HG03159 (cell line): ENCODE measurements around the gene USP53.
"Not testable (repeated sequence)": the region's sequence is repeated elsewhere in the genome, so short reads cannot be mapped to it uniquely, and the experiment has no call there.

Source experiments
- ATAC-seq: cut with Tn5 transposase; IDR thresholded peaks from one replicate; pipeline ENCODE4 v1.9.1; 2021; ENCODE audit warnings: mild to moderate bottlenecking, moderate library complexity; ENCODE audit not compliant: unreplicated experiment

The USP53 gene

GRCh38 chr4:119212234-119212963, at the start of gene USP53:
Gene USP53, plus strand, starts transcription at chr4:119212713. Its CDS starts 27,047 bp downstream, at chr4:119239760.
- peak; percentile 90 for ATAC-seq

GRCh38 chr4:119165767-119166166, 46.7 kb upstream of the USP53 start:
- ATAC-seq, result no peak

- ATAC-seq, result no peak
Measured at GRCh38 chr4:119170195-119170594, 42.3 kb upstream of the USP53 start.

- ATAC-seq, result no peak
Measured at GRCh38 chr4:119172223-119172622, 40.3 kb upstream of the USP53 start.

GRCh38 chr4:119173729-119174361, 38.7 kb upstream of the USP53 start:
- not testable (repeated sequence) for ATAC-seq

GRCh38 chr4:119179011-119179410, 33.5 kb upstream of the USP53 start:
- no peak for ATAC-seq

- no peak for ATAC-seq
Measured at GRCh38 chr4:119184128-119184527, 28.4 kb upstream of the USP53 start.

- ATAC-seq, result no peak
Measured at GRCh38 chr4:119189638-119190037, 22.9 kb upstream of the USP53 start.

- no peak for ATAC-seq
Measured at GRCh38 chr4:119190354-119190753, 22.2 kb upstream of the USP53 start.

- no peak for ATAC-seq
Measured at GRCh38 chr4:119191505-119191904, 21.0 kb upstream of the USP53 start.

- no peak for ATAC-seq
Measured at GRCh38 chr4:119197772-119198212, 14.7 kb upstream of the USP53 start.

GRCh38 chr4:119204916-119205315, 7.6 kb upstream of the USP53 start:
- no peak for ATAC-seq

GRCh38 chr4:119205690-119206089, 6.8 kb upstream of the USP53 start:
- ATAC-seq, result no peak

GRCh38 chr4:119206178-119206577, 6.3 kb upstream of the USP53 start:
- ATAC-seq, result no peak

- ATAC-seq, result no peak
Measured at GRCh38 chr4:119207051-119207450, 5.5 kb upstream of the USP53 start.

- no peak for ATAC-seq
Measured at GRCh38 chr4:119209077-119209476, 3.4 kb upstream of the USP53 start.

GRCh38 chr4:119209586-119209985, 2.9 kb upstream of the USP53 start:
- no peak for ATAC-seq

GRCh38 chr4:119210775-119211174, 1.7 kb upstream of the USP53 start:
- ATAC-seq, result no peak

- peak; percentile 18 for ATAC-seq
Measured at GRCh38 chr4:119211867-119212233, 663 bp upstream of the USP53 start.

- ATAC-seq, result peak; percentile 48
Measured at GRCh38 chr4:119212964-119213606, 572 bp downstream of the USP53 start.

- ATAC-seq, result no peak
Measured at GRCh38 chr4:119218093-119218492, 5.6 kb downstream of the USP53 start.

GRCh38 chr4:119221412-119221811, 8.9 kb downstream of the USP53 start:
- no peak for ATAC-seq
